ENCODE results near the gene PHOSPHO2.

The PHOSPHO2 gene

GRCh38 chr2:169717691-169718063 lies 23.4 kb downstream of the PHOSPHO2 start:
- no peak for DNase-seq

- no peak for DNase-seq
These were observed 24.7 kb downstream of the PHOSPHO2 start for GRCh38 chr2:169718930-169719504.

- DNase-seq, result no peak
These were observed 26.7 kb downstream of the PHOSPHO2 start for GRCh38 chr2:169721016-169721415.

GRCh38 chr2:169727065-169727464 lies 32.8 kb downstream of the PHOSPHO2 start:
- no peak for DNase-seq

GRCh38 chr2:169729274-169729605 lies 35.0 kb downstream of the PHOSPHO2 start:
- DNase-seq, result no peak

GRCh38 chr2:169732075-169732474 lies 37.8 kb downstream of the PHOSPHO2 start:
- no peak for DNase-seq

GRCh38 chr2:169732583-169733358 lies 38.5 kb downstream of the PHOSPHO2 start:
- DNase-seq, result no peak

GRCh38 chr2:169734169-169734847 lies 40.0 kb downstream of the PHOSPHO2 start:
- no peak for DNase-seq

GRCh38 chr2:169735623-169736022 lies 41.4 kb downstream of the PHOSPHO2 start:
- DNase-seq, result no peak

GRCh38 chr2:169736902-169737301 lies 42.6 kb downstream of the PHOSPHO2 start:
- DNase-seq, result no peak

- DNase-seq, result no peak
These were observed 44.4 kb downstream of the PHOSPHO2 start for GRCh38 chr2:169738566-169739229.

- DNase-seq, result no peak
These were observed 45.1 kb downstream of the PHOSPHO2 start for GRCh38 chr2:169739351-169739750.

GRCh38 chr2:169743549-169743948 lies 49.3 kb downstream of the PHOSPHO2 start:
- DNase-seq, result no peak

GRCh38 chr2:169746240-169746639 lies 52.0 kb downstream of the PHOSPHO2 start:
- peak; percentile 36 for DNase-seq

- DNase-seq, result no peak
These were observed 54.0 kb downstream of the PHOSPHO2 start for GRCh38 chr2:169748319-169748718.

Measured in kidney glomerular epithelial cell (primary cell).